HFF-Myc (cell line): ENCODE data around the gene TMEM94.

Source experiments
- DNase-seq: peaks from one replicate; pipeline ENCODE4 v3.0.0-alpha.2; 2011; ENCODE audit warnings: low read depth; ENCODE audit errors: extremely low read depth
- H3K4me3 ChIP-seq: replicated peaks from 2 replicates; pipeline ENCODE4 v1.5.1; 2011; ENCODE audit warnings: low read depth, mild to moderate bottlenecking, control low read depth, low read length
- TF ChIP-seq, protein P1 (sequence below): IDR thresholded peaks from 2 replicates; pipeline ENCODE4 v1.5.1; 2012; ENCODE audit warnings: mild to moderate bottlenecking, low read depth, low read length, control low read depth; ENCODE audit errors: missing control alignments

Gene TMEM94

GRCh38 chr17:75456417-75457046, at the start of gene TMEM94:
Gene TMEM94 (plus strand): TSS chr17:75456635. CDS start chr17:75471906, 15,271 bp downstream.
- H3K4me3 ChIP-seq, result peak within 1 kb of the TSS; percentile 68
- peak; percentile 94 for DNase-seq
- TF ChIP-seq, protein P1, sequence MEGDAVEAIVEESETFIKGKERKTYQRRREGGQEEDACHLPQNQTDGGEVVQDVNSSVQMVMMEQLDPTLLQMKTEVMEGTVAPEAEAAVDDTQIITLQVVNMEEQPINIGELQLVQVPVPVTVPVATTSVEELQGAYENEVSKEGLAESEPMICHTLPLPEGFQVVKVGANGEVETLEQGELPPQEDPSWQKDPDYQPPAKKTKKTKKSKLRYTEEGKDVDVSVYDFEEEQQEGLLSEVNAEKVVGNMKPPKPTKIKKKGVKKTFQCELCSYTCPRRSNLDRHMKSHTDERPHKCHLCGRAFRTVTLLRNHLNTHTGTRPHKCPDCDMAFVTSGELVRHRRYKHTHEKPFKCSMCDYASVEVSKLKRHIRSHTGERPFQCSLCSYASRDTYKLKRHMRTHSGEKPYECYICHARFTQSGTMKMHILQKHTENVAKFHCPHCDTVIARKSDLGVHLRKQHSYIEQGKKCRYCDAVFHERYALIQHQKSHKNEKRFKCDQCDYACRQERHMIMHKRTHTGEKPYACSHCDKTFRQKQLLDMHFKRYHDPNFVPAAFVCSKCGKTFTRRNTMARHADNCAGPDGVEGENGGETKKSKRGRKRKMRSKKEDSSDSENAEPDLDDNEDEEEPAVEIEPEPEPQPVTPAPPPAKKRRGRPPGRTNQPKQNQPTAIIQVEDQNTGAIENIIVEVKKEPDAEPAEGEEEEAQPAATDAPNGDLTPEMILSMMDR, result no peak

- no peak overlapping the region for H3K4me3 ChIP-seq
These were observed 48.6 kb upstream of the TMEM94 start for GRCh38 chr17:75407655-75408352.

DNA sequence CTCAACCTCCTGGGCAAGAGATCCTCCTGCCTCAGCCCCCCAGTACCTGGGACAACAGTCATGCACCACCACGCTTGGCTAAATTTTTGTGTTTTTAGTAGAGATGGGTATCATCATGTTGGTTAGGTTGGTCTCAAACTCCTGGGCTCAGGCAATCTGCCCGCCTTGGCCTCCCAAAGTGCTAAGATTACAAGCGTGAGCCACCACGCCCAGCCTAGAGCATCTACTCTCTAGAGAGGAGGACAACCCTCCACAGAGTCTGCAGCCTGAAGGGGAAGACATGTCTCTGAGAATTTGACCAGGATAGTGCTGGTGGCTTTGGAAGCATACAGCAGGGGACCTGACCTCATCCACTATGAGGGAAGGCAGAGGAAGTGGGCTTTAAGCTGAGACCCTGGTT, 46.3 kb upstream of the TMEM94 start:
- TF ChIP-seq, protein P1, result no peak
- DNase-seq, result no peak
- no peak overlapping the region for H3K4me3 ChIP-seq

More at GRCh38 chr17:75407655-75408352, 48.6 kb upstream of the TMEM94 start:
- no peak for DNase-seq
- TF ChIP-seq, protein P1, result no peak

DNA sequence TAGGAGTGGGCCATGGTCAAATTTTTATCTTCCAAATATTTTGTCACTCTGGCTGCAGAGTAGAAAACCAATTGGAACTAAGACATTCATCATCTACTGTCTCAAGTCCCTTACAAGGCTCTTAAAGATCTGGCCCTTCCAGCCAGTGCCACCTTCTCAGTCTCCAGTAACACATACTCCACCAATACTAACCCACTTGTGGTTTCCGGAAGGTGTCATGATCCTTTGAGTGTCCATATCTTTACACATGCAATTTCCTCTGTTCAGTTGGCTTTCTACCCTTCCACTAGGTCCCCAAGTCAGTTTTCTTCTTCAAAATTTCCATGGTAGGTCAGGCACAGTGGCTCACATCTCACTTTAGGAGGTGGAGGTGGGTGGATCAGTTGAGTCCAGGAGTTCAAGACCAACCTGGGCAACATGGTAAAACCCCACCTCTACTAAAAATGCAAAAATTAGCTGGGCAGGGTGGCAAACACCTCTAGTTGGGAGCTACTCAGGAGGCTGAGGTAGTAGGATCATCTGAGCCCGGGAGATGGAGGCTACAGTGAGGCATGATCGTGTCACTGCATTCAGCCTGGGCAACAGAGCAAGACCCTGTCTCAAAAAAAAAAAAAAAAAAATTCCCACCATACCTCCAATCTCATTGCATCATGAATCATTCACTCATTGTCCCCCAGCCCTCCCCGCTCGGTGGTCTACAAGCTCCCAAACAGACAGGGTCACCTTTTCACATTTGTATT, 44.9 kb upstream of the TMEM94 start:
- TF ChIP-seq, protein P1, result no peak
- no peak for DNase-seq
- no peak overlapping the region for H3K4me3 ChIP-seq

- TF ChIP-seq, protein P1, result peak; percentile 81
- no peak overlapping the region for H3K4me3 ChIP-seq
- DNase-seq, result peak; percentile 36
These were observed 43.7 kb upstream of the TMEM94 start for GRCh38 chr17:75412455-75413317.

- no peak for DNase-seq
- TF ChIP-seq, protein P1, result no peak
- no peak overlapping the region for H3K4me3 ChIP-seq
These were observed 41.9 kb upstream of the TMEM94 start for GRCh38 chr17:75414488-75414887.
